Gastrocnemius medialis (tissue), 4 donors: ENCODE data around the gene PPP1CB.

ENCODE experiments used
- POLR2A ChIP-seq, 2 donors: fragments of 450-650 bp; IDR thresholded peaks; one replicate each; pipeline ENCODE4 v1.6.1; 2017; ENCODE audit warnings: antibody characterized with exemption in 2 of 2, mild to moderate bottlenecking in 2 of 2, moderate library complexity in 2 of 2
- TF ChIP-seq, protein P1 (sequence below), 5 experiments: fragments of 450-650 bp in 3 of 5; fragments of 200-600 bp in 2 of 5; sonication (generic) in 2 of 5; IDR thresholded peaks in 4 of 5; conservative IDR thresholded peaks in 1 of 5; 1 replicate in 4 of 5; 2 replicates in 1 of 5; pipeline ENCODE4 v1.5.1; 2016 to 2019; ENCODE audit warnings: antibody characterized with exemption in 5 of 5, mild to moderate bottlenecking in 3 of 5, moderate library complexity in 3 of 5

DNA sequence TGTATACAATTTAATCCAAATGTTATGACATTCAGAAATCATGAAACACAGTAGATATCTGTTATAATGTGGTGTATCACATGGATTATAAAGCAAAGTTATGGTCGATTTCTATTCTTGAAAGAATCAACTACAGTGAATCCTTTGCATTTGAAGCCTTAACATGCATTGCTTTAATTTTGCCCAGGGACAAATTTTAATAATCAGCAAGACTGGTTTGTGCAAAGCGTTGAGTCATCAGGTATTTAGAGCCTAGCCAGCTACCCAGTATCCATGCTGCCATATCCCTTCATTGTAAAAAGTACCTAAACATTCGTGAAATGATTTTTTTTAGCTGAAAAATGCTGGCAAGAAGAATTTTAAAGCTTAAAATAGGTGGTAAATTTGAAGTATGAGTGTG lies 50.1 kb downstream of the PPP1CB start:
- TF ChIP-seq, protein P1, sequence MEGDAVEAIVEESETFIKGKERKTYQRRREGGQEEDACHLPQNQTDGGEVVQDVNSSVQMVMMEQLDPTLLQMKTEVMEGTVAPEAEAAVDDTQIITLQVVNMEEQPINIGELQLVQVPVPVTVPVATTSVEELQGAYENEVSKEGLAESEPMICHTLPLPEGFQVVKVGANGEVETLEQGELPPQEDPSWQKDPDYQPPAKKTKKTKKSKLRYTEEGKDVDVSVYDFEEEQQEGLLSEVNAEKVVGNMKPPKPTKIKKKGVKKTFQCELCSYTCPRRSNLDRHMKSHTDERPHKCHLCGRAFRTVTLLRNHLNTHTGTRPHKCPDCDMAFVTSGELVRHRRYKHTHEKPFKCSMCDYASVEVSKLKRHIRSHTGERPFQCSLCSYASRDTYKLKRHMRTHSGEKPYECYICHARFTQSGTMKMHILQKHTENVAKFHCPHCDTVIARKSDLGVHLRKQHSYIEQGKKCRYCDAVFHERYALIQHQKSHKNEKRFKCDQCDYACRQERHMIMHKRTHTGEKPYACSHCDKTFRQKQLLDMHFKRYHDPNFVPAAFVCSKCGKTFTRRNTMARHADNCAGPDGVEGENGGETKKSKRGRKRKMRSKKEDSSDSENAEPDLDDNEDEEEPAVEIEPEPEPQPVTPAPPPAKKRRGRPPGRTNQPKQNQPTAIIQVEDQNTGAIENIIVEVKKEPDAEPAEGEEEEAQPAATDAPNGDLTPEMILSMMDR (IDR thresholded peaks at IDR 0.05 in 4 of 5, conservative IDR thresholded peaks at IDR 0.05 in 1 of 5) = no peak
- TF ChIP-seq POLR2A (IDR thresholded peaks at IDR 0.05) = no peak
